ENCODE data around the gene HID1.
"Not testable (repeated sequence)": the region's sequence is repeated elsewhere in the genome, so short reads cannot be mapped to it uniquely, and the experiment has no call there.

HID1 gene

GRCh38 chr17:74907012-74907411 lies 65.5 kb downstream of the HID1 start:
- Histone ChIP-seq H3K4me3 (IDR thresholded peaks at IDR 0.05; ENCODE audit: insufficient read depth, low read depth, low read length) (no peak overlapping the region), H3K27ac (no peak overlapping the region), H2AFZ (ENCODE audit: low read depth) (no peak overlapping the region), H3K4me2 (no peak overlapping the region), H3K36me3 (ENCODE audit: insufficient read depth) (no peaks in the 10 kb centered on the region), H3K79me2 (ENCODE audit: insufficient read depth, low read depth) (no peaks in the 10 kb centered on the region), H3K9ac (no peak overlapping the region), H4K20me1 (ENCODE audit: insufficient read depth) (no peaks in the 10 kb centered on the region), H3K4me1 (ENCODE audit: low read depth, poor library complexity, severe bottlenecking) (no peaks in the 10 kb centered on the region), H3K27me3 (ENCODE audit: insufficient read depth, low read depth) (peaks cover 75% of the 10 kb centered on the region)
- TF ChIP-seq, protein P1, sequence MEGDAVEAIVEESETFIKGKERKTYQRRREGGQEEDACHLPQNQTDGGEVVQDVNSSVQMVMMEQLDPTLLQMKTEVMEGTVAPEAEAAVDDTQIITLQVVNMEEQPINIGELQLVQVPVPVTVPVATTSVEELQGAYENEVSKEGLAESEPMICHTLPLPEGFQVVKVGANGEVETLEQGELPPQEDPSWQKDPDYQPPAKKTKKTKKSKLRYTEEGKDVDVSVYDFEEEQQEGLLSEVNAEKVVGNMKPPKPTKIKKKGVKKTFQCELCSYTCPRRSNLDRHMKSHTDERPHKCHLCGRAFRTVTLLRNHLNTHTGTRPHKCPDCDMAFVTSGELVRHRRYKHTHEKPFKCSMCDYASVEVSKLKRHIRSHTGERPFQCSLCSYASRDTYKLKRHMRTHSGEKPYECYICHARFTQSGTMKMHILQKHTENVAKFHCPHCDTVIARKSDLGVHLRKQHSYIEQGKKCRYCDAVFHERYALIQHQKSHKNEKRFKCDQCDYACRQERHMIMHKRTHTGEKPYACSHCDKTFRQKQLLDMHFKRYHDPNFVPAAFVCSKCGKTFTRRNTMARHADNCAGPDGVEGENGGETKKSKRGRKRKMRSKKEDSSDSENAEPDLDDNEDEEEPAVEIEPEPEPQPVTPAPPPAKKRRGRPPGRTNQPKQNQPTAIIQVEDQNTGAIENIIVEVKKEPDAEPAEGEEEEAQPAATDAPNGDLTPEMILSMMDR (conservative IDR thresholded peaks at IDR 0.05; ENCODE audit: low read depth, low read length) = no peak

GRCh38 chr17:74906214-74906793 lies 66.3 kb downstream of the HID1 start:
- not testable (repeated sequence) for H3K9ac ChIP-seq; H4K20me1 ChIP-seq (ENCODE audit: insufficient read depth); H3K4me2 ChIP-seq; H3K4me1 ChIP-seq (ENCODE audit: low read depth, poor library complexity, severe bottlenecking); H3K36me3 ChIP-seq (ENCODE audit: insufficient read depth); H3K79me2 ChIP-seq (ENCODE audit: insufficient read depth, low read depth); H3K27ac ChIP-seq; H3K4me3 ChIP-seq (IDR thresholded peaks at IDR 0.05; ENCODE audit: insufficient read depth, low read depth, low read length)
- Histone ChIP-seq H2AFZ (ENCODE audit: low read depth) (peak overlapping the region; percentile 27; the same call in 1 of the 2 replicates), H3K27me3 (ENCODE audit: insufficient read depth, low read depth) (peaks cover 69% of the 10 kb centered on the region)

- Histone ChIP-seq H3K79me2 (ENCODE audit: insufficient read depth, low read depth) (no peaks in the 10 kb centered on the region), H3K4me1 (ENCODE audit: low read depth, poor library complexity, severe bottlenecking) (no peaks in the 10 kb centered on the region), H3K4me2 (no peak overlapping the region), H2AFZ (ENCODE audit: low read depth) (no peak overlapping the region), H3K27ac (no peak overlapping the region), H3K27me3 (ENCODE audit: insufficient read depth, low read depth) (peaks cover 64% of the 10 kb centered on the region), H3K9ac (no peak overlapping the region), H4K20me1 (ENCODE audit: insufficient read depth) (no peaks in the 10 kb centered on the region), H3K4me3 (IDR thresholded peaks at IDR 0.05; ENCODE audit: insufficient read depth, low read depth, low read length) (no peak overlapping the region), H3K36me3 (ENCODE audit: insufficient read depth) (no peaks in the 10 kb centered on the region)
- TF ChIP-seq, protein P1 (conservative IDR thresholded peaks at IDR 0.05; ENCODE audit: low read depth, low read length) = no peak
Observed at GRCh38 chr17:74904687-74905409, 67.7 kb downstream of the HID1 start.

GRCh38 chr17:74903671-74904070 lies 68.9 kb downstream of the HID1 start:
- TF ChIP-seq, protein P1 (conservative IDR thresholded peaks at IDR 0.05; ENCODE audit: low read depth, low read length) = no peak

DNA sequence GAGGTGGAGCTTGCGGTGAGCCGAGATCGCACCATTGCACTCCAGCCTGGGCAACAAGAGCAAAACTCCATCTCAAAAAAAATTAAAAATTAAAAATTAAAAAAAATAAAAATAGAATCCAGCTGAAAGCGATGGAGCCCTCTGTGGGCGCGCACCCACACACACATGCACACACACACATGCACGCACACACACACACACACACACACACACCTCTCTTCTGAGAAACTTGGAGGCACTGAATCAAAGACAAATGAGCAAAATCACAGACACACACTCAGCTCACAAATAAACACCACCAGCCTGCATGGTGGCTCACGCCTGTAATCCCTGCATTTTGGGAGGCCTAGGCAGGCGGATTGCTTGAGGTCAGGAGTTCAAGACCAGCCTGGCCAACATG lies 69.5 kb downstream of the HID1 start:
- Histone ChIP-seq H3K27ac (no peak overlapping the region), H3K36me3 (ENCODE audit: insufficient read depth) (no peaks in the 10 kb centered on the region), H3K4me3 (IDR thresholded peaks at IDR 0.05; ENCODE audit: insufficient read depth, low read depth, low read length) (no peak overlapping the region), H3K9ac (no peak overlapping the region), H3K27me3 (ENCODE audit: insufficient read depth, low read depth) (peaks cover 62% of the 10 kb centered on the region), H3K4me1 (ENCODE audit: low read depth, poor library complexity, severe bottlenecking) (no peaks in the 10 kb centered on the region), H3K79me2 (ENCODE audit: insufficient read depth, low read depth) (no peaks in the 10 kb centered on the region), H4K20me1 (ENCODE audit: insufficient read depth) (no peaks in the 10 kb centered on the region), H2AFZ (ENCODE audit: low read depth) (no peak overlapping the region), H3K4me2 (no peak overlapping the region)
- TF ChIP-seq, protein P1 (conservative IDR thresholded peaks at IDR 0.05; ENCODE audit: low read depth, low read length) = no peak

More at GRCh38 chr17:74903671-74904070, 68.9 kb downstream of the HID1 start:
- no peaks in the 10 kb centered on the region for H4K20me1 ChIP-seq (ENCODE audit: insufficient read depth)
- H3K27ac ChIP-seq = no peak overlapping the region
- H3K27me3 ChIP-seq (ENCODE audit: insufficient read depth, low read depth) = peaks cover 62% of the 10 kb centered on the region
- no peaks in the 10 kb centered on the region for H3K79me2 ChIP-seq (ENCODE audit: insufficient read depth, low read depth)
- no peaks in the 10 kb centered on the region for H3K4me1 ChIP-seq (ENCODE audit: low read depth, poor library complexity, severe bottlenecking)
- H3K4me2 ChIP-seq = no peak overlapping the region
- H3K9ac ChIP-seq = no peak overlapping the region
- no peak overlapping the region for H2AFZ ChIP-seq (ENCODE audit: low read depth)
- no peaks in the 10 kb centered on the region for H3K36me3 ChIP-seq (ENCODE audit: insufficient read depth)
- no peak overlapping the region for H3K4me3 ChIP-seq (IDR thresholded peaks at IDR 0.05; ENCODE audit: insufficient read depth, low read depth, low read length)
